Activated naive CD8-positive, alpha-beta T cell treated with anti-CD3 and anti-CD28 coated beads, Interleukin-2, amount 50 U/mL, for 16 hours (primary cell): ENCODE measurements around the gene GNAI1.

ENCODE experiments used
- DNase-seq: peaks from one replicate; pipeline ENCODE4 v3.0.0-alpha.2; 2020; ENCODE audit warnings: low read depth, low spot score

GNAI1 gene

DNA sequence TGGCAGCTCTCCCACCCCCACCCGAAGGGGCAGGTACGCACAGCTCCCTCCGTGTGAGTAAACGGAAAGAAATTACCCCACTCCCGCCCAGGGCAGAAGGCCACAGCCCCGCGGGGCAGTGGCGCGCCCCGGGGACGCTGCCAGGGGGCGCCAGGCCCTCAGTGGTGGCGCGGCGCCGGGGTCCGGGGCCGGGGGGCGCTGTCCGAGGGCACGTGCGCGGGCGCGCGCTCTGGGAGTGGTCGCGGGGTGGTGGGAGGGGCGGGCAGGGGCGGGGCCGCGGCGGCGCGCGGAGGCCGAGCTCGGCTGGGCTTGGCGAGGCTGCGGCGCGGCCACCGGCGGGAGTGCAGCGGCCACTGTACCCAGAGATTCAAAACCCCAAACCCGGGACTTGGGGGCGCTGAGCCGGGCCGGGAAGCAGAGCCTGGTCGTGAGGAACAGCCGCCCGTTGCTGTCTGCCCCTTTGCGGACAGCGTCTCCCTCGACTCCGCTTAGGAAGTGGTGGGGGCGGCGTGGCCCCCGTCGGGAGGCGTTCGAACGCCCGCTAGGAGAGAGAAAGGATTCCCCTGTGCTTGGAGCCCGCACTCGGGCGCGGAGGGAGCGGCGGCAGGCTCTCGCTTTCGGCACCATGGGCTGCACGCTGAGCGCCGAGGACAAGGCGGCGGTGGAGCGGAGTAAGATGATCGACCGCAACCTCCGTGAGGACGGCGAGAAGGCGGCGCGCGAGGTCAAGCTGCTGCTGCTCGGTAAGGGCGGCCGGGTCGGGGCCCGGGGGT is at the start of gene GNAI1:
Gene GNAI1, plus strand, starts transcription at position 296 of the 773 bp plus-strand sequence. Its CDS starts 330 bp downstream, at position 626.
- DNase-seq: no peak

DNA sequence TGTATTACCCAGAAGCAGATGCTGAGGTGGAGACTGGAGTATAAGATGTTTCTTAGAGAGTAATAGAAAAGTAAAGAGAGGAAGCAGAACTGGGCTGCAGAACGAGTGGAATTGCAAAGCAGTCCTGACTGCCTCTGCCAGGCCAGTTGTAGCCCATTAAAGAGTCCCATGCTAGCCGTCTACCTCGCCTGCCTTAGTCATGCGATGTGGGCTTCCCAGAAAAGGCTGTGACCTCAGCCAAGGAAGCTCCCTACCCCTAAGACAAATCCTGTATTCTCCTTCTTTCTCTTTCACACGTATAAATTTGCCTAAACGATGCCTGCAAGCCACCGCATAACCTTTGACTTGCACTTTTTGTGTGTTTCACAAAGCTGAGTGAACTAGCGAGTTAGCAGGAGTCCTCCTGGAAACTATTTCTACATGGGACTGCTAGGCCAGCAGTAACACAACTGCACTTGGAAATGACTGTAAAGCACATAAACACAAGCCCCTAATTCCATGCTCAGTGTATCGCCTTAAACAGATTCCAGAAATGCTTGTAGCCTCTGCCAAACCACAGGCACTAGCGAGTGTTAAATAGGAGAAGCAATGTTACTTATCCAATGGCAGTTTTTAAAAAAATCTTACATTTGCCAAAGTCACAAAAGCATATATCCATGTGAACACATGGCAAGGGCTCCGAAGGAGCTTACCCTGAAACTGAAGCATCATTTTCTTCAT is 47.4 kb upstream of the GNAI1 start:
- no peak for DNase-seq

DNA sequence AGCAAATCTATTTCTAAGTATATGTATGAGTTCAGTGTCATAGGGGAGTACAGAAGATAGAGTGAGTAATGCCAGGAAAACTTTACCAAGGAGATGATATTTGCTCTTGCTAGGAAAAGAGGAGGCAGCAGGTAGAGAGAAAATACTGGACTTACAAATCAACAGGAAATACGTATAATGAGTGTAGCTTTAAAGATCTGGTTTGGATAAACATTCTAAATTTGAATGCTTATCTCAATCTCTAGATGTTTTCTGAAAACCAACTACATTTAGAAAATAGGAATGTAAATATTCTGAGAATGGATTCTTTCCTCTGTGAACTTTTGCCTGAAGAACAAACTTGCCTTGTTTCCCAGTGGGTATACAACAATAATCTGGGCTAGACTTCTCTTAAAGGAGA is 46.9 kb upstream of the GNAI1 start:
- no peak for DNase-seq

DNA sequence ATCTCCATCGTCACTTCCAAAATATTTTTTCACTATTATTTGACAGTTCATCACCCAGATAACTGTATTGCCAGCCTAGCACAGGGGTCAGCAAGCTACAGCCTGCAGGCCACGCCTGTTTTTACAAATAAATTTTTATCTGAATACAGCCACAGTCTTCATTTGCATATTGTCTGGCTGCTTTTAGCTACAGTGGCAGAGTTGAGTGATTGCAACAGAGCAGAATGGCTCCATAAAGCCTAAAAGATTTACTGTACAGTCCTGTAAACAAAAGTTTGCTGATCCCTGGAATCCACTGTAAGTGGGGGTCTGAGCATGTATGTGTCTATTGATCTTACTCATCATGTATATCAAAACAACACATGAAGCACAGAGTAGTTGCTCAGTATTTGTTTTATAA is 45.9 kb upstream of the GNAI1 start:
- DNase-seq: no peak

DNA sequence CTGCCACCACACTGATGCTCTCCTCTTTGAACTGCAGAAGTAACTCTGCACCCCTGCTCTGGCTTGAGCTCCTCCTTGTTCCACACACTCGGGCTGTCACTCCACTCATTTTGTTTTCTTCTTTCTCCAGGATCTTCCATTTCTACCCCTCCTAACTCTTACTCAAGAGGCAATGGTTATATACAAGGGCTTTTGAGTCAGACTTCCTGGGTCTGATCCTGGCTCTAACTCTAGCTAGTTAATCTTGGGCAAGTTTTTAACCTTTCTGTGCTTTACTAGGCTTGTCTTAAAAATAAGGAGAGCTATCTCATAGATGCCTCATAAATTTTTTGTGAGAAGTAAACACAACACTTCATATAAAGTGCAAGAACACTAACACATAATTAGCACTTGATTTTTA is 45.3 kb upstream of the GNAI1 start:
- DNase-seq: no peak

DNA sequence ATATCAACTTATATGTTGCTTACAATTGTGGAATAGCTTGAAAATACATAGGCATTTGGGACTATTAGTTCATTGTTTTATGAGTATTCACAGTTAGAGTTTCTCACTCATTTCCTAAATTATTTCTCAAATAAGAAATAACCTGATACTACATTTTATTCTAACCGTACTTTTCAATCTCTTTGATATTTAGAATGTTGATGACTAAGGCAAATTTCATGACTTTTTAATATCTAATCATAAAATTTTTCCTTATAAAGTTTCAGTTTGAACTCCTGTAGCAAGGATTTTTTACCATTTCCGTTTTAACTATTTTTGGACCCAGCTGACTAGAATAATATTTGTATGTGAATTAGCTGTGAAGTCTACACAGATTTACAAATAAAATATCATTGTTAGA is 41.3 kb upstream of the GNAI1 start:
- DNase-seq: no peak

DNA sequence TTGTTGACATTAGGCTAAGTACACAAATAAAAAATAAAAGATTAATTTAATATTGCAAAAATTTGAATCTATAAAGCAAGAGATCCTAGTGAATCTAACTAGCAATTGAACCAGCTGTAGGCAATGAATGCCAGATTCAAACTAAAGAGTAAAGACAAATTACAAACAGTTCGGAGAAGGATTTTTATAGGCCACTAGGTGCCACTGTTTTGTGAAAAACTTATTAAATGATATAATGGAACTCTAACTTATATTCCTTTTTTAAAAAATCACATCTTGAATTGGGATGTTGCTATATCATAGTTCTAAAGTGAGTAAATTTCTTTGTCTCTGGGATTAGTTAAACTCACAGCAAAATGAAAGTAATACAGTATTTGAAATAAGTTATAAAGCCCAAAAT is 39.1 kb upstream of the GNAI1 start:
- DNase-seq: no peak

DNA sequence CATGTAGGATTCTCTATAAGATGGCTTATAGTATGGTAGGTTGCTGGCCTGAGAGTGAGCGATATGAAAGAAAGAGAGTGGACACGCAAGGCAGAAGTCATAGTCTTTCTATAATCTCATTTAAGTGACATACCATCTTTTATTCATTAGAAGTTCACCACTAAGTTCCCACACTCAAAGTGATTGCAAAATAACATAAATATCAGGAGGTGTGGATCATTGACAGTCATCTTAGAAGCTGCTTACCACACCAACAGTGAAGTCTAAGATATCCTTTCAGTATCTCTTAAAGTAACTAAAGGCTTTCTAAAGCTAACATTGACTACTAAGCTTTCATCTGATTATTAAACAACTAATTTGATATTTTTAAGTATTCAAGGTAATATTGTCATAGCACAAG is 36.9 kb upstream of the GNAI1 start:
- DNase-seq: no peak

DNA sequence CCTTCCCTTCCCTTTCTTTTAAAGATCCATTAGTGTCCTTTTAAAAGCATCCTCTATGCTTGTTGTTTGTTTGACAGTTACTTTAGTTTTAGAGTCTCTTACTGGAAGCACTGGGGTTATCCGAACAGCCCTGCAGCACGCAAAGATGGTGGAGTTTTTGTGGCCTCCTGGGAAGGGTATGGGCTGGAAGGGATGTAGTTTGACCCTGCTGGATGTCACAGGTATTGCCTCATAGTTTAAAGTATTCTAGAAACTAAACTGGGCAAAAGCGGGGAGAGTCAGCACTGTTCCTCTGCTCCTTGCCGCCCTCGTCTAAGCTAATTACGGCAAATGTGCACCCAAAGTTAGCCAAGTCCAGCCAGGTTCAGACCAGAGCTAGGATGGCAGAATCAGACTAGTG is 35.8 kb upstream of the GNAI1 start:
- DNase-seq: no peak

DNA sequence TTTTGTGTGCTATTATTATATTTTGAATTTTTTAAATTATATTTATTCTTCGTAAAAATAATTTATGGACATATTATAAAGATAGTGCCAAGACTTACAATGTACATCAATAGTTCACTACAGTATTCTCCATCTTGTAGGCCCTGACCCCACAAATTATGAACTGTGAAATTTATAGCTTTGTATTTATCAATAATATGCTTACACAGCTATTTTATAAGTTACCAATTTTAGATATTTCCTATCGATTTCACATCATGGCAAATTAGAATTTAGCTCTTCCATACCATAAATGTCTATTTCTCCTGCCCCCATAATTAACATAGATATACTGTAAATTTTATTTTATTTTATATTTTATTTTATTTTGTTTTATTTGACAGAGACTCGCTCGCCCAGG is 34.4 kb upstream of the GNAI1 start:
- no peak for DNase-seq

DNA sequence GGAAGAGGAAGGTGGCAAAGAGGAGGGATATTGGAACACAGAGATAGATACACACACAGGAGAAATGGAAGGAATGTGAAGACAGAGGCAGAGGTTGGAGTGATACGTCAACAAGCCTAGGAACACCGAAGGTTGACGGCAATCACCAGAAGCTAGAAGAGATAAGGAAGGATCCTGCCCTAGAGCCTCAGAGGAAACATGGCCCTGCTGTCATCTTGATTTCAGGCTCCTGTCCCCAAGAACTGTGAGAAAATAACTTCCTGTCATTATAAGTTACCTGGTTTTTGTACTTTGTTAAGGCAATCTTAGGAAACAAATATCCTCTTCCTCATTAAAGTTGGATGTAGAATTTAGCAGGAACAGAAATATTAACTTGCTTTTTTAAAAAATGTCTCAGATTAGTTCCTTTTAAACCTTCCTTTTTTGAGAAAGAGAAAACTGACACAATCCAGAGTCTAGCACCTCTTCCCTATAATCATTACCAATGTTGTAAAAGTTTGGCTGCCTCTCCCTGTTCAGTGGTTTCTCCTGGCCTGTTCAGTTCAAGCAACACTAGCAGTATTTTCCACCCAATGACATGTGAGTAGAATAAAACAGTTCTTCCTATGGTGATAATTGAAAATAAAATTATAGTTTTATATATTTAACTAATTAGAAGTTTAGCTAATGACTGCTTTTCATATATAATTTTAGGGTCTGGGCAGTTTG is 28.8 kb upstream of the GNAI1 start:
- DNase-seq: no peak

DNA sequence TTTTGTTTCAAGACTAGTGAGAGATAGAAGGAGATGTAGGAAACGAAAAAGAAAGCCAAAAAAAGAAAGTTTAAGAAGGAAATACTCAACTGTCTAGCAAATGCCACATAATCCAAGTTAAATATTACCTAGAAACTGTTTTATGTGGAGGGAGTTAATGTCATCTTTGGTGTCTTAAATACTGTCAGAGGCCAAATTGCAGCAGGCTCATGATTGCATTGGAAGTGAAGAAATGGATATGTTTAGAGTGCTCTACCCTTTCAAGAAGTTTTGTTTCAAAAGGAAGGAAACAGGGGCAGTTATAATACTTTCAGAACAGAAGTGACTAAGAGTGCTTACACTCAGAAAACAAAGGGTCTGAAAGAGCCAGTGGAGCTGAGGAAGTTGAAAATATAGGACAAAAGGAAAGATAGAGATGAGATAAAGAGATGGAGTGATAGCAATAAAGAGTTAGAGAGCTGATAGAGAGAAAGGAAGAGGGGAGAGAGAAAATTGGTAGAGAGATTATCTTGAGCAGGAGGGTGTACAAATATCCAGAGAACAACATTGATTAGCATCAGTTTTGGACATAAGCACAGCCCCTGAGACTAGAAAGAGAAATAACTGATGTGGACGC is 28.0 kb upstream of the GNAI1 start:
- no peak for DNase-seq

DNA sequence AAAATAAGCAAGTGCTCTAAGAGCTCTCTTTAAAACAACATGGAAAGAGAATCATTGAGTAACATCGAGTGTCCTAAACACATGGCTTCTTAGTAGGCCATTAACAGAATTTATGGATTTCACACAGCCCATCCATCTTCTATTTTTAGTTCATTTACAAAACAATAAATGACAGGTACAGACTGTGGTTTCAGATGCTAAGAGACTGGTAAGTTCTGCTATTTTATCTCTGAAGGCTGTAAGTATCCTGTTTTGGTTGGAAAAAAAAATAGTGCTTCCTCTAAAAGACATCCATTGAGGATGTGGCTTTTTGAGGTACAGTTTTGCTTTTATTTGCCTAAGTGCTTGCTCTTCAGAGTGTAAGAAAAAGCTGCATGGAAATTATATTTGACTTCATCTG is 27.4 kb upstream of the GNAI1 start:
- no peak for DNase-seq

DNA sequence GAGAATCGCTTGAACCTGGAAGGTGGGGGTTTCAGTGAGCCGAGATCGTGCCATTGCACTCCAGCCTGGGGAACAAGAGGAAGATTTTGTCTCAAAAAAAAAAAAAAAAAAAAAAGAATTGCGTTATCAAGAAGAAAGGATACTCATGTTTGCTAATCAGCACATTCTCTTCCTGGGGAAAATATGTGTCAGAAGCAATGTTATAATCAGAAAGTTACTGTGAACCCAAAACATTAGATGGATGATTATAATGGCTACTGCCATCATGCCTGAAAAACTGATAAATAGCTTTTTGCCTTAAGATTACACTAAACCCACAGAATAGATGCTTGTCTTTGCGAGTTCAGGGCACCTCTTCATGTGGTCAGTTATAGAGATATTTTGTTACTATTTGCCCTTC is 24.3 kb upstream of the GNAI1 start:
- DNase-seq: no peak

DNA sequence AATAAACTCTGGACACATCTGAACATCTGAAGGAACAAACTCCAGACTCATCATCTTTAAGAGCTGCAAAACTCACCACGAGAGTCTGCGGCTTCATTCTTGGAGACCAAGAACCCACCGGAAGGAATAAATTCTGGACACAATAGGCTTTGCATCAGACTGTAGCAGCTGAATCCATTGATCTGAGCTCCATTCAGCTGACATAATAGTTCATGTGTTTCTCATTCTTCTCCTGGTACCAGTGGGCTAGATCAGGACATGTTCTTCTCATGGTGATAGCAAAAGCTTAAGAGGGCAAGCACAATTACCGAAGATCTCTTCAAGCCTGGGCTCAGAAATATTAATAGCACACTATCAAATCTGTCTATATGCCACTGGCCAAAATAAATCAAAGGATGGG is 20.5 kb upstream of the GNAI1 start:
- no peak for DNase-seq

DNA sequence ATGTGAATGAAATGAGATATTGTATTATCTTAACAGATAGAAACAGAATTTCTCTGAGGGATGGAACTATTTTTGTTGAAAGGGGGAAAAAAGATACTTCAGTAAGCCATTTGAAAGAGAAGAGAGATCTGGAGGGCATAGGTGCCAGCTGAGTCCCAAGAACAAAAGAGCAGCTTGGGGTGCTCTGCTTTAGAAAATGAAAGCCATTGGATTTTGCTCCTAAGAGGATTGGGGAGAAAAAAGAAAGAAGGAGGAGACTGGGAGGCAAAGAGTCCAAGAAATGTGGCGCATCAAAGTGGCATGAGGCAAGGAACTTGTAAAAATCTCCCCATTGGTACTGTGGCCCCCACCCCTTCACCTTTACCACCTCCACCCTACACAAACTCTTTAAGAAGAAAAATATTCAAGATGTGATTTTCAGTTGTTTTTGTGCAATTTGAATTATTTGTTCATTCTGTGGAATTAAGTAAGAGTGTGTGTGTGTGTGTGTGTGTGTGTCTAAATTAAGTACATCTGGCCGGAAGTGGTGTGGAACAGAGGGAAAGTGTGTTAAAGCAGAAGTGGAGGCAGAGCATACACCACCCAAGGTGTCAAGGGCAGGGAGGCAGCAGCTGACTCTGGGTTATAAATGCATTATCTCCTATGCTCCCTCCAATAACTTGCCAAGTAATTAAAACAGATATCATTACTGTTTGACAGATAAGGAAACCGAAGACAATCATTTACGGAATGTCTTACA is 9.9 kb upstream of the GNAI1 start:
- no peak for DNase-seq

DNA sequence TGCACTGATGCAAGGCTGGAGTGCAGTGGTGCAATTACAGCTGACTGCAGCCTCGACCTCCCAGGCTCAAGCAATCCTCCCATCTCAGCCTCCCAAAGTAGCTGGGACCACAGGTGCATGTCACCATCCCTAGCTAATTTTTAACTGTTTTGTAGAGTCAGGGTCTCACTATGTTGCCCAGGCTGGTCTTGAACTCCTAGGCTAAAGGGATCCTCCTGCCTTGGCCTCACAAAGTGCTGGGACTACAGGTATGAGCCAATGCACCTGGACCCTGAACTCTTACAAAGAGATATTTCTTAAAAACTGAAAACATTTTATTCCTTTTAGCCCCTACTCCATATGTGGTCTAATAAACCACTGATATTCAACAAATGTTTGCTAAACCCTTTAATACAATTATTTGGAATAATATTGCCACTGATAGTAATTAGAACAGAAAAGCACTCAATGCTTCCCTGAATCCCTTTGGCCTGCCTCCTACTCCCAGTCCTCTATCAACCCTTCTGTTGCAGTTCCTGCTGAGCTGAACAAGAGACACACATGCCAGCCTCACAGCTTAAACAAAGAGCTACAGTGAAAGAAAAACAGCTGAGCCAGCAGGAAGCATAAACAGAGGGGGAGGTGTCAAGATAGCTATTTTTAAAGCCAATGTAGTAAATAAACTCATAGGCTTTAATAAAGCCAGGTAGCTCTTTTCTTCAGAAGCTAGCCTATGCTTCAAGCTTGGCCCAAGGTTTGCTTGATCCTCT is 7.0 kb upstream of the GNAI1 start:
- DNase-seq: no peak

DNA sequence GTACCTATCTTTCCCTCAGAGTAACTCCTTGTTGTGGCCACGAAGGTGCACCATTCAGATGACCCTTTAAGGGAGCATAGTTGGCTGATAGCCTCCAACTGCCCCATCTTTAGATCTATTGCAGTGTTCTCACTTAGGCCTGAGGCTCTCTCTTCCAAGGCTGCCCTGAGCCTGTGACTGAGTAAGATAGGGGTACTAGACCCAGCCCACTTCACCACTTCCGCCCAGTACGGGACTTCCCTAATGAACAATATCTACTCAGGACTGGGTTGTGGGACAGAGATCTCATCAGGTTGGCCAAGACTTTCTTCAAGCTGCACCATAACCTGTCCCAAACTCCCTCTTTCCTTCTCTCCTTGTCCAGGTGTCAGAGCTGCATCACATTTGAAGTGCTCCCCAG is 5.7 kb upstream of the GNAI1 start:
- no peak for DNase-seq

DNA sequence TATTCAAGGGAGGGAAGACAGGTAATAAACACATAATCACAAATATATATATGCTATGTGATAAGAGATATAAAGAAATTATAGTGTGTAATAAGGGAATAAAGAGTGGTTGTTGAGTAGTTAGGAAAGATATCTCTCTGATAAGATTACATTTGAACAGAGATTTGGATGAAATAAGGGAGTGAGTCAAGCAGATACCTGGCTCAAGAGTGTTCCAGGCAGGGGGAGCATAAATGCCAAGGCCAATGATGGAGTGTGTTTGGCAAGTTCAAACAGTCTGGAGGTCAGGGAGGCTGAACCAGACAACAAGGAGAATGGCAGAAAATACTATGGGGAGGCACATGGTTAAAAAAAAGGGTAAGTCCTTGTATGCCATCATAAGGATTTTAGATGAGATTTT is 4.8 kb upstream of the GNAI1 start:
- no peak for DNase-seq

DNA sequence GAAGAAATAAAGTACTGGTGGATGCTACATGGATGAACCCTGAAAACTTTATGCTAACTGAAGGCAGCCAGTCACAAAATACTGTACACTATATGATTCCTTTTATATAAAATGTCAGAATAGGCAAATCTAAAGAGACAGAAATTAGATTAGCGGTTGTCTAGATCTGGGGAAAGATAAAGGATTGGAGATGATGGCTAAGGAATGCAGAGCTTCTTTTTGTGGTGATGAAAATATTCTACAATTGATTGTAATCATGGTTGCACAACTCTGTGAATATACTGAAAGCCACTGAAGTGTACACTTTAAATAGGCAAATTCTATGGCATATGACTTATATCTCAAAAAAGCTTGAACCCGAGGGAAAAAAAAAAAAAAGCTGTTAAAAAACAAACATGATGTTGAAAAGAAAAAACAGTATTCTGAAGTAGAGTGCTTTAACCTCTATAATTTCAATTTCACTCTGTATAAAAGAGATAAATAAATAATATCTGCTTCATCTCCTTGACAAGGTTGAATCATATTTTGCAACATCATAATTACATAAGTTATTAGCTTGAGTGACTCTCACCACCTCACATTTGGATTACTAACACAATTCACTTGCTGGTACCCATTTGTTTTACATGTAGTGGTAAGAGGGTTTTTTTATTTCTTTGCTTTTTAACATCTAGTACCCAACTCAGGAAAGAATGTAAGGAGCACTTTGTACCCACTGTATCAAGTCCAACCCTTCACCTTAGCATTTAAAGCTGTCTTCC is 2.8 kb upstream of the GNAI1 start:
- no peak for DNase-seq
